CD14-positive monocyte (primary cell): ENCODE data around the gene ITPRIPL2. TPM values are rescaled to one million over a fixed set of nuclear protein-coding genes. Genes with fewer than 3 reads are reported as not detected.
A peak's percentile ranks its signal among the peaks of the same experiment; 100 is the strongest.

Source experiments
- DNase-seq, 3 donors: peaks; one replicate each; pipeline ENCODE4 v3.0.0-alpha.2; 2011 to 2022
- H2AFZ ChIP-seq: 2 replicates; pipeline ENCODE4 v1.6.0; 2012; ENCODE audit warnings: mild to moderate bottlenecking, low read depth, low read length, inconsistent platforms; ENCODE audit not compliant: insufficient read depth, poor library complexity, severe bottlenecking
- H3K27ac ChIP-seq, 2 donors: 1 replicate in 1 of 2; 2 replicates in 1 of 2; pipeline ENCODE4 v1.5.1; 2012 to 2013; ENCODE audit warnings: low read length in 2 of 2, control low read depth in 1 of 2, inconsistent platforms in 1 of 2, low read depth in 1 of 2, mild to moderate bottlenecking in 1 of 2
- H3K27me3 ChIP-seq, 2 donors: one replicate each; pipeline versions ENCODE4 v1.6.0 to v1.6.1; 2011 to 2013; ENCODE audit warnings: low read length in 2 of 2; ENCODE audit not compliant: control insufficient read depth in 2 of 2, insufficient read depth in 2 of 2
- H3K36me3 ChIP-seq, 2 donors: replicated peaks in 1 of 2; 1 replicate in 1 of 2; 2 replicates in 1 of 2; pipeline versions ENCODE4 v1.5.1 to v1.6.1; 2012 to 2013; ENCODE audit warnings: low read length in 2 of 2, control low read depth in 1 of 2, inconsistent platforms in 1 of 2, mild to moderate bottlenecking in 1 of 2; ENCODE audit not compliant: insufficient read depth in 2 of 2, control insufficient read depth in 1 of 2
- H3K4me1 ChIP-seq, 2 donors: 1 replicate in 1 of 2; 2 replicates in 1 of 2; pipeline versions ENCODE4 v1.5.1 to v1.6.1; 2012 to 2013; ENCODE audit warnings: low read length in 2 of 2, control low read depth in 1 of 2, inconsistent platforms in 1 of 2, mild to moderate bottlenecking in 1 of 2, moderate library complexity in 1 of 2; ENCODE audit not compliant: insufficient read depth in 2 of 2, control insufficient read depth in 1 of 2
- H3K4me2 ChIP-seq: replicated peaks from 2 replicates; pipeline ENCODE3; 2012; ENCODE audit warnings: low read length, moderate library complexity, mild to moderate bottlenecking; ENCODE audit not compliant: poor library complexity, severe bottlenecking; ENCODE audit errors: extremely low read depth
- H3K4me3 ChIP-seq, 3 experiments: fragments of 200-600 bp in 1 of 3; sonication (generic) in 1 of 3; replicated peaks in 1 of 3; 1 replicate in 2 of 3; 2 replicates in 1 of 3; pipeline ENCODE4 v1.5.1; 2011 to 2013; ENCODE audit warnings: low read length in 3 of 3, mild to moderate bottlenecking in 3 of 3, control low read depth in 2 of 3, low read depth in 2 of 3, inconsistent platforms in 1 of 3, moderate library complexity in 1 of 3
- H3K79me2 ChIP-seq: 2 replicates; pipeline ENCODE4 v1.6.0; 2012; ENCODE audit warnings: mild to moderate bottlenecking, control low read depth, inconsistent platforms, low read length, moderate library complexity; ENCODE audit not compliant: insufficient read depth
- H3K9ac ChIP-seq: 2 replicates; pipeline ENCODE4 v1.6.0; 2017; ENCODE audit warnings: low read length, mild to moderate bottlenecking; ENCODE audit not compliant: insufficient read depth, poor library complexity, severe bottlenecking
- H3K9me3 ChIP-seq, 2 donors: replicated peaks in 1 of 2; 1 replicate in 1 of 2; 2 replicates in 1 of 2; pipeline versions ENCODE4 v1.5.1 to v1.6.1; 2012 to 2013; ENCODE audit warnings: low read length in 2 of 2, control low read depth in 1 of 2; ENCODE audit not compliant: control insufficient read depth in 1 of 2, insufficient read depth in 1 of 2
- H4K20me1 ChIP-seq: 2 replicates; pipeline ENCODE4 v1.6.0; 2012; ENCODE audit warnings: mild to moderate bottlenecking, low read length, control low read depth, moderate library complexity; ENCODE audit not compliant: insufficient read depth
- H3K27ac Mint-ChIP-seq, 7 donors: one replicate each; pipeline ENCODE4 v1.8.0; 2020; ENCODE audit warnings: mild to moderate bottlenecking in 7 of 7, mixed read lengths in 7 of 7, moderate library complexity in 6 of 7, inconsistent platforms in 2 of 7
- H3K27me3 Mint-ChIP-seq, 3 donors: one replicate each; pipeline ENCODE4 v1.8.0; 2021 to 2022; ENCODE audit warnings: low read depth in 3 of 3, mild to moderate bottlenecking in 3 of 3, mixed read lengths in 3 of 3, moderate library complexity in 3 of 3, inconsistent platforms in 1 of 3
- H3K36me3 Mint-ChIP-seq, 2 donors: one replicate each; pipeline ENCODE4 v1.8.0; 2020; ENCODE audit warnings: mixed read lengths in 2 of 2, inconsistent platforms in 1 of 2, mild to moderate bottlenecking in 1 of 2
- H3K4me1 Mint-ChIP-seq: one replicate; pipeline ENCODE4 v1.8.0; 2020; ENCODE audit warnings: mild to moderate bottlenecking, mixed read lengths
- H3K4me3 Mint-ChIP-seq, 2 donors: one replicate each; pipeline ENCODE4 v1.8.0; 2020; ENCODE audit warnings: mild to moderate bottlenecking in 2 of 2, mixed read lengths in 2 of 2, moderate library complexity in 1 of 2
- H3K9me3 Mint-ChIP-seq, 7 donors: one replicate each; pipeline ENCODE4 v1.8.0; 2020 to 2022; ENCODE audit warnings: mixed read lengths in 7 of 7, mild to moderate bottlenecking in 6 of 7, moderate library complexity in 6 of 7, inconsistent platforms in 2 of 7
- CTCF ChIP-seq: fragments of 200-600 bp; IDR thresholded peaks from one replicate; pipeline ENCODE4 v1.8.0; 2022; ENCODE audit warnings: antibody characterized with exemption, mild to moderate bottlenecking
- WGBS: methylation state at CpG from one replicate; pipeline ENCODE4 v1.1.5; 2013; ENCODE audit warnings: missing lambda C conversion rate; ENCODE audit not compliant: insufficient coverage; 5-methylcytosine and 5-hydroxymethylcytosine counted together
- intact Hi-C, 2 donors: fragments of 100-400 bp; cut with micrococcal nuclease; formaldehyde crosslinking; loops; one replicate each; pipeline versions ENCODE4 v1.15.0 to v1.15.1; 2023
- polyA plus RNA-seq, 3 donors: library from polyadenylated mRNA; depleted of rRNA in 1 of 3; unstranded in 2 of 3; stranded (reverse) in 1 of 3; fragments of 300-500 nt in 2 of 3; fragments of >200 nt in 1 of 3; fragmentation: Illumina TruSeq in 2 of 3; gene quantifications; 1 replicate in 2 of 3; 2 replicates in 1 of 3; pipeline ENCODE4 v1.2.3, GENCODE V29; 2012 to 2021

Gene ITPRIPL2
- polyA plus RNA-seq, 3 donors, result 7.9 to 9.0 (median 8.2) TPM

GRCh38 chr16:19143599-19143956 lies 29.8 kb downstream of the ITPRIPL2 start:
- Histone ChIP-seq H4K20me1 (no peaks in the 10 kb centered on the region), H3K9me3 (peaks cover 4 to 5% of the 10 kb centered on the region in 2 donors), H3K4me2 (no peak overlapping the region), H3K4me3 (no peak overlapping the region), H3K9ac (no peak overlapping the region), H3K79me2 (no peaks in the 10 kb centered on the region), H2AFZ (no peak overlapping the region), H3K27ac (no peak overlapping the region), H3K36me3 (no peaks in the 10 kb centered on the region), H3K4me1 (peaks cover 5 to 9% of the 10 kb centered on the region in 2 donors), H3K27me3 (no peaks in the 10 kb centered on the region)
- WGBS, result 98% methylated on average over 8 of the region's 9 CpGs
- TF ChIP-seq CTCF, result no peak
- no peaks in the 10 kb centered on the region for H3K36me3 Mint-ChIP-seq
- peaks cover 4% of the 10 kb centered on the region for H3K4me1 Mint-ChIP-seq
- peaks cover 2 to 8% (median 7%) of the 10 kb centered on the region in 3 donors for H3K27me3 Mint-ChIP-seq
- H3K9me3 Mint-ChIP-seq, result peaks cover 0 to 11% (median 7%) of the 10 kb centered on the region in 7 donors
- no peak overlapping the region for H3K27ac Mint-ChIP-seq
- no peak overlapping the region for H3K4me3 Mint-ChIP-seq
- DNase-seq, result no peak
- intact Hi-C loops, result no loop called here

- peaks cover 2 to 8% (median 7%) of the 10 kb centered on the region in 3 donors for H3K27me3 Mint-ChIP-seq
- H3K9me3 ChIP-seq, result peaks cover 4 to 5% of the 10 kb centered on the region in 2 donors
- intact Hi-C loops, result no loop called here
- no peaks in the 10 kb centered on the region for H4K20me1 ChIP-seq
- peaks cover 6% of the 10 kb centered on the region for H3K4me1 Mint-ChIP-seq
- no peak overlapping the region for H2AFZ ChIP-seq
- H3K36me3 Mint-ChIP-seq, result no peaks in the 10 kb centered on the region
- no peak overlapping the region for H3K27ac ChIP-seq
- TF ChIP-seq CTCF, result no peak
- no peaks in the 10 kb centered on the region for H3K79me2 ChIP-seq
- peaks cover 3 to 16% (median 10%) of the 10 kb centered on the region in 7 donors for H3K9me3 Mint-ChIP-seq
- WGBS, result 83% methylated on average over 1 of the region's 3 CpGs
- no peak overlapping the region for H3K4me3 Mint-ChIP-seq
- H3K4me2 ChIP-seq, result no peak overlapping the region
- H3K27ac Mint-ChIP-seq, result peak overlapping the region in 1 of 7 donors; percentile 78
- H3K4me3 ChIP-seq, result no peak overlapping the region
- no peaks in the 10 kb centered on the region for H3K36me3 ChIP-seq
- no peaks in the 10 kb centered on the region for H3K27me3 ChIP-seq
- H3K4me1 ChIP-seq, result no peaks in the 10 kb centered on the region
- H3K9ac ChIP-seq, result no peak overlapping the region
- DNase-seq, result no peak
Measured at GRCh38 chr16:19145010-19145409, 31.2 kb downstream of the ITPRIPL2 start.
